GM10248 (cell line): ENCODE results near the gene SLC22A1.

Source experiments
- CTCF ChIA-PET: fragments of 300-600 bp; sonication (Branson Sonifier 250); formaldehyde crosslinking; extraction: SDS; loops from one replicate; lab custom pipeline; 2021; ENCODE audit warnings: antibody characterized with exemption; lab: Yijun Ruan, JAX
- POLR2A ChIA-PET: fragments of 350-650 bp; sonication (Branson Sonifier 250); formaldehyde crosslinking; extraction: SDS; loops from one replicate; lab custom pipeline; 2020; ENCODE audit warnings: antibody characterized with exemption; lab: Yijun Ruan, JAX
- DNase-seq: peaks from one replicate; pipeline ENCODE4 v3.0.0; 2012; ENCODE audit errors: extremely low spot score
- CTCF ChIP-seq: IDR thresholded peaks from 2 replicates; pipeline ENCODE4 v1.5.1; 2012; ENCODE audit warnings: mild to moderate bottlenecking, low read depth; ENCODE audit errors: extremely low read depth, missing control alignments, control extremely low read depth

SLC22A1 gene

GRCh38 chr6:160141001-160141726 lies 19.5 kb downstream of the SLC22A1 start:
- TF ChIP-seq CTCF, result no peak
- ChIA-PET CTCF (interaction anchor here (0.8 to 4.9 kb wide), 6 partner anchors 12 to 393 kb away, joined by 3 to 29 read pairs (median 4); no protein-coding TSS in a partner anchor), POLR2A (no interaction called here)
- DNase-seq, result no peak

- ChIA-PET CTCF (interaction anchor here (1.2 to 4.9 kb wide), 7 partner anchors 11 to 392 kb away, joined by 3 to 29 read pairs (median 5); no protein-coding TSS in a partner anchor), POLR2A (no interaction called here)
- no peak for TF ChIP-seq CTCF
- no peak for DNase-seq
These were observed 20.6 kb downstream of the SLC22A1 start for GRCh38 chr6:160142115-160142715.

GRCh38 chr6:160146454-160147145 lies 25.0 kb downstream of the SLC22A1 start:
- DNase-seq, result no peak
- POLR2A ChIA-PET, result no interaction called here
- CTCF ChIA-PET, result interaction anchor here (1.7 to 2.0 kb wide), 2 partner anchors 9 to 309 kb away, joined by 6 to 13 read pairs; no protein-coding TSS in a partner anchor
- no peak for TF ChIP-seq CTCF

- TF ChIP-seq CTCF, result no peak
- POLR2A ChIA-PET, result no interaction called here
- DNase-seq, result no peak
- CTCF ChIA-PET, result interaction anchor here (0.7 to 2.0 kb wide), 3 partner anchors 9 to 309 kb away, joined by 3 to 13 read pairs (median 6); no protein-coding TSS in a partner anchor
These were observed 25.5 kb downstream of the SLC22A1 start for GRCh38 chr6:160147146-160147536.

- DNase-seq, result no peak
- TF ChIP-seq CTCF, result no peak
- POLR2A ChIA-PET, result no interaction called here
- CTCF ChIA-PET, result no interaction called here
These were observed 32.9 kb downstream of the SLC22A1 start for GRCh38 chr6:160154471-160154870.

- ChIA-PET POLR2A (no interaction called here), CTCF (no interaction called here)
- no peak for DNase-seq
These were observed 35.2 kb downstream of the SLC22A1 start for GRCh38 chr6:160156842-160157241.

More at GRCh38 chr6:160156842-160157241, 35.2 kb downstream of the SLC22A1 start:
- no peak for TF ChIP-seq CTCF
